HPDE6-E6E7 (cell line): ENCODE measurements around the gene DCHS1.

Source experiments
- DNase-seq: peaks from one replicate; pipeline ENCODE4 v3.0.0; 2011; ENCODE audit warnings: missing footprints; ENCODE audit errors: extremely low spot score

DCHS1 gene

DNA sequence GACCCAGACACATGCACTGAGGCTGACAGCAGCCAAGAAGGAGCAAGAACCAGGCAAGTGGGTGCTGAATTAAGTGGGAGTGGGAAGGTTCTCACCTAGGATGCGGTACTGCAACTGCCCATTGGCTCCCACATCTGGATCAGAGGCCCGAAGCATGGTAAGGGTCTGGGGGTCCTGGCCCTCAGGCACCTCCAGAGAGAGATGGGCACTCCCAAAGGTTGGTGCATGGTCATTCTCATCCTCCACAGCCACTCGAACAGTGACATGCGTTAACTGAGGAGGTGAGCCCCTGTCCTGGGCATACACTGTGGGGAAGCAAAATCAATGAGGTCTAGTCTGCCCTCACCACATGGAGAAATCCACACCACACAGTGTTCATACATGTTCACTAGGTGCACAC, 27.1 kb downstream of the DCHS1 start:
- no peak for DNase-seq

DNA sequence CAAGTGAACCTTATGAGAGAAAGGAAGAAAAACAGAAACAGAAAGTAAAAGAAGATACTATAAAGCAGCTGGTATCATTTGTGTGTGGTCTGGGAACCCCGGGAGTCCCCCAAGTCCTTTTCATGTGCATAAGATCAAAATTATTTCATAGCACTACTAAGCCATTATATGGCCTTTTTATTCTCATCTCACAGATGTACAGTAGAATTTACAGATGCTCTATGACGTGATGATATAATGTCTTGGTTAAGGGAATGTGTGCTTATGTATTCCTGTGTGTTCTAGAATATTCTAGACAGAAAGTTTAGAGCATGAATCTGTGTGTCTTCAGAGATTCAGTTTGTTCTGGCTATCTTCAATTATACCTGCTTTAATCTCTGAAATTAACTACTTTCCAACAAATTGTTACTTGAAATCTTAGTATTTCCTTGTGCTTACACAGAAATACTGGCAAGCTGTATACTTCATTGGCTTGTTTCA, 27.8 kb downstream of the DCHS1 start:
- no peak for DNase-seq

DNA sequence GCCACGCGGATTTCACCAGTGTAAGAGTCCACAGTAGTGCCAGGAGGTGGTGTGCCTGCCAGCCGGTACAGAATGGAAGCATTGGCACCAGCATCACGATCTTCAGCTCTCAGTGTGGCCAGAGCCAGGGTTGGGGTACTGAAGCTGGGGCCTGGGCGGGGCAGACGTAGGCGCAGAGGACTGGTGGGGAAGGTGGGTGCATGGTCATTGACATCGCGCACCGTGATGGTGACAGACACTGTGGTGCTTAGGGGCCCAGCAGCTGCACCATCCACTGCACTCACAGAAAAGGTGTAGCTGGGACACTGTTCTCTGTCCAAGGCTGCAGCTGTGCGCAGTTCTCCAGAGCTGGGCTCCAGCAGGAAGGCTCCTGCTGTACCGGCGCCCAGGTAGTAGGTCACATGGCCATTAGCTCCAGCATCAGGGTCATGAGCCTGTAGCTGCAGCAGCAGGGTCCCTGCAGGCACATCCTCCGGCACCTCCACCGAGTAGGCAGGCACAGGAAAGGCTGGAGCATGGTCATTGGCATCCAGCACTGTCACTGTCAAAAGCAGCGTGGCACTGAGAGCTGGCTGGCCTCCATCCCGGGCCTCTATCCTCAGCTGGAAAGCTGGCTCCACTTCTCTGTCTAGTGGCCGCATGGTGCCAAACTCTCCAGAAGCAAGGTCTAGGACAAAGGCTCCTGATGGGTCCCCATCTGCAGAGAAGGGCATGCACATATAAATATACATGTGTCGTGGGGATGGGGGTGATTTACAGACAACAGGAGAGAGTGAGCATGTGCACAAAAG, 28.4 kb downstream of the DCHS1 start:
- no peak for DNase-seq

DNA sequence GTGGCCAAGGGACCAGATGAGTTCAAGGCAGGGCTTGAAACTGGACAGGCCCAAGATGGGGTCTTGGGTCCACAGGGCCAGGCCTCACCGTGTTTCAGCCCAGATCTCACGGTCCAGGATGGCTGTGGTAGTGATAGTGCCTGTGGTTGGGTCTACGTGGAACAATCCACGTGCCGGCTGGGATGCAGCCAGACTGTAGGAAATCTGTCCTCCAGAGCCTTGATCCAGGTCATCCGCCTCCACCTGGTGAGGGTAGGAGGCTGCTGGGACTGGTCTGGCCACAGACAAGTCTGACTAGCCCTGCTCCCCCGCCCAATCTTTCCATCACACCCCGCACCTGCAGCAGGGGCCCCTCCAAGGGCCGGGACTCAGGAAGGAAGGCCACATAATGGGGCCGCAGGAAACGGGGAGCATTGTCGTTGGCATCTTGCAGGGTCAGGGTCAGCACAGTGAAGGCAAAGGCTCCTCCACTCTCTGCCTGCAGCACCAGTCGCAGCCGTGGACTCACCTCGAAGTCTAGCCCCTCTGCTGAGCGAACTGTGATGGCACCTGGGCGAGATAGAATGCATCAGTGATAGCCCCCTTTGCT, 29.7 kb downstream of the DCHS1 start:
- no peak for DNase-seq

DNA sequence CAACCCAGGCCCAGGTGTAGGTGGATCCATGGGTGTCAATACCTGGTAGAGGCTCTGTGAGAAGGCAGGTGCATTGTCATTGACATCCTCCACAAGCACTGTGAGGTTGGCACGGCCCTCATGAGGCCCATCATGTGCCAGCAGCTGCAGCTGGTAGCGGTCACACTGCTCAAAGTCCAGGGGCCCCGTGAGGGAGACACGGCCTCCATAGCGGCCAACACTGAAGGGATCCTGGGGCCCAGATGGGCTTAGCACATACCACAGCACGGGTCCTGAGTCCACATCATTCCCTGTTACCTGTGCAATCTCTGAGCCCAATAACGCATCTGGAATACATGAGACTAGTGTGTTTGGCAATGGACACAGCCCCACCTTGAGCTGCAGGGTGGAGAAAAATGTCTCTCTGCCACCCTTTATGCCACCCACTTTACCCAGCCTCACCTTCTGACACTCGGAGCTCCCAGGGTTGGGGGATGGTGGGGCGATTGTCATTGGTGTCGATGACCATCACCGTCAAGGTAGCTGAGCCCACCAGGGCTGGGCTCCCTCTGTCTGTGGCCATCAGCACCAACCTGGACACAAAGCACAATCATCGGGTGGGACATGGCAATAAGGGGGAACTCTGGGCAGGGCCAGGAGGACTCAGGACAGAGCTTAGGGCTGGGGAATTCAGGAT, 30.3 kb downstream of the DCHS1 start:
- DNase-seq: no peak

DNA sequence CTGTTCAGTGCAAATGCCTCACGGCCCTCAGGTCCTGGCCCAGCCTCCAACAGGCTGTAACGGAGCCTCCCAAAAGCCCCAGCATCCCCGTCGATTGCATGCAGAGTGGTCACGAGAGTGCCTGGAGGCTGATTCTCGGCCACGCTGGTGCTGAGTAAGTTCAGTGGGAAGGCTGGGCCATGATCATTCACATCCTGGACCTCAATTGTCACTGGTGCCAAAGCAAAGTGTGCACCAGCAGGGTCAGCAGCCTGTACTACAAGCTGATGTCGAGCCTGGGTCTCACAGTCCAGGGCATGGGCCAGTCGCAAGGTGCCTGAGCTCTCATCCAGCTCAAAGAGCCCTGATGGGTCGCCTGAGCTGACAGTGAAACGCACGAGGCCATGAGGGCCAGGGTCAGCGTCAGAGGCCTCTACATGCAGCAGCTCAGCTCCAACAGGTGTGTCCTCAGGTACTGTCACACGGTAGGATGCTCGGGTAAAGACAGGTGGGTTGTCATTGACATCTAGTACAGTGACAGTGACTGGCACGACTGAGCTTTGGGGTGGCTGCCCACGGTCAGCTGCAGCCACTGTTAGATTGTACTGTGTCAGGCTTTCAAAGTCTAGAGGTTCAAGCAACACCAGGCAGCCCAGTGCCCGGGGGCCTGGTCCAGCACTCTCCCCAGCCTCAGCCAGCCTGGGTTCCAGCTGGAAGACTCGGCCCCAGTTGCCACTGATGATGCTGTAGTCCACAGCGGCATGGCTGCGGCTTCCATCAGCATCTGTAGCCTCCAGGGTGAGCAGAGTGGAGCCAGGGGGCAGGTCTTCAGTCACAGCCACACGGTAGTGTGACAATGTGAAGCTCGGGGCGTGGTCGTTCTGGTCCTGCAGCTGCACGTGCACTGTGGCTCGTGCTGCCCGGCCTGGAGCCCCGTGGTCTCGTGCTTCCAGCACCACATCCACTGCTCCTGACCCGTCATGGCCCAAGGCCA, 31.9 kb downstream of the DCHS1 start:
- no peak for DNase-seq

DNA sequence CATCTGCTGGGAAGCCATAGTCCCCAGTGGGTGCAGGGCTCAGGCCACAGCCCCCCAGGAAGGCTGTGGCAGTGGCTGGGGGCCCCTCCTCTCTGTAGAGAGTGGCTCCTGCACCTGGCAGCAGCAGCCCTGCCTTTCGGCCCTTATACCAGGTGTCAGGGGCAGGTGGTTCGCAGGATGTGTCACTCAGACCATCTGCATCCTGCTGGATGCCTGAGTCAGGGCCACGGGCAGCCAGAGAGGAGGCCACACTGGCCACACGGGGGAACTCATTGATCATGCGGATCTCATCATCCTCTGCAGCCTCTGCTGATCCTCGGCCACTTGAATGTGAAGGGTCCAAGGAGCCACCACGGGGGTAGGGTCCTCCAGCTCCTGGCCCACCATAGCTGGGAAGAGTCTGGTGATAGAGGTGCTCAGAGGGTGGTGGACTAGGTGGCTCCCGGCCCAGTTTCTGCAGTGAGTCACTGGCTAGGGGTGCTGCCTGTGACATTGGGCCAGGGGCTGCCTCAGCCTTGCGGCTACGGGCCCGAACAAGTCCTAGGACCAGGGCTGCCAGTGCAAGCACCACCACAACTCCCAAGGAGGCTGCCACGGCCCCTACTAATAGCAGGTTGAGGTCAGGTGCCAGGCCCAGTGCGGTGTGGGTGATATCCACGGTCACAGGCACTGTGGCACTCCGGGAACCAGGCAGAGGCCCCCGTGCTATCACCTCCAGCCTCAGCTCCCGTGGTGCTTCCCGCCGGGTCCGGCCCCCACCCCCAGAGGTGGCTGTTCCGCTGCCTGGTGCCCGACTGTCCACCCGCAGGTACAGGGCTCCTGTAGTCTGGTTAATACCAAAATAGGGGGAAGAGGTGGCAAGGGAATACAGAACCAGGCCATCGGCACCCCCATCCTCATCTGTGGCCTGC, 33.1 kb downstream of the DCHS1 start:
- no peak for DNase-seq

DNA sequence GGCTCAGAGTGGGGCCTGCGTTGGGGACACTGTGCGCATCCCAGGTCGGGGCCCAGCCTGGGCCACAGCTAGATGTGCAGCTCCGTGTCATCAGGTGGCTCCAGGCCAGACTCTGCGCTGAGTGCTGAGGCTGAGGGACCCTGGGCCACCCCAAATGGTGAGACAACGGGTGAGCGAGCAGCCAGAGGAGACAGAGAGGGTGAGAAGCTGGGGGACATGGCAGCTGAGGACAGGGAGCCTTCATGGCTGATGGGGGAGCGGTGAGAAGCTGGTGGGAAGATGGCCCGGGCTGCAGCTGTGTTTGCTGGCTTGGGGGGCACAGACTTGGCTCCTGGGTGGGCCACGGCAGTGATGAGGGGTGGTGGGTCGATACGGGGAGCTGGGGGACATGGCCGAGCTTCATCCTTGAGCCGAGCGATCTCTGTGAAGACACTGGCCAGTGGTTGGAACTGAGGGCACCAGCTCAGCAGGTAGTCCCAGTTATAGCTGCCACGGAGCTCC, 33.8 kb downstream of the DCHS1 start:
- DNase-seq: no peak

DNA sequence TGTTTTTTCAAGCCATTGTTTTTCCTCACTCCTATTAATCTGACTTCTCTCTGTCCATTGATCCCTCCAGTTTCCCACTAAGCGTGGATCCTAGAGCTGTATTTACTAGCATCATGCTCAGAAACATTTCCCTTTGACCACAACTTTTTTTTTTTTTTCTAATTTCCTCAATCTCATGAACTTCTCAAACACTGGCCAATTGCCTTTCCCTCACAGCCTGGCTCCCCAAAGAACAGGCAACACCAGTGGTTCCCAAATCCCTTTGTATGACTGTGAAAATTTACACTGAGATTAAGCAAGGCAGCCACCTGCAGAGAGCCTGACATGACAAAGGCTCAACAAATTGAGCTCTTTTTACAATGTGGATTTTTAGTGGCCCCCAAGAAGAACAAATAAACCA, 35.0 kb downstream of the DCHS1 start:
- no peak for DNase-seq

DNA sequence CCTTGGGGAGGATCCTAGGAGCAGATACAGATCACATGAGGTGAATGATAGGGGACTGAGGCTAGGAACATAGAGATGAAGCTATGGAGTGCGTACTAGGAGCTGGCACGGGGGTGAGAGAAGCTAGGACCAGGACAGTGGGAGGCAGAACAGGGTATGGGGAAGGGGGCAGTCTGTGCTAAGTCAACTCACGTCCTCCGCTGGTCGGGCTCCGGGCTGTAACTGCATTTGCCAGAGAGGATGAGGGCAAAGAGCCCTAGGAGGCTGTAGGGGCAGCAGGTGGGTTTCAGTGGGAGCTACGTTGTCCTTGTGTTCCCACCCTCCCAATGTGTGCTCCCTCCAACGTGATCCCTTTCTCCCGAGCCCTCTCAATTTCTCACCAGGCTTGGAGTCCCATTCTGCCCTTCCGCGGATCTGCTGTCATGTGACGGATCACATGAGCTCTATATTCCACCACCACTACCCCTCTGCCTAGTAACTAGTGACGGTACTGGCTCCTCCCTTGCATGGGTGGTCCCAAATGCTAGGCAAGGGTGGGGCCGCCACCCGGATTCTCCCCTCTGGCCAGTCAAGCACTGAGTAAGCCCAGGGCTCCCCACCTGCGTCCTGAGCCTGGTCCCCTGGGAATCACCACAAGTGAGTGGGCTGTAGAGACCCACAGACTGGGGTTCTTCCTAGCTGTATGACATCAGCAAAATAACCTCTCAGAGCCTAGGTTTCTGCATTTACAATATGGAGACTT, 36.4 kb downstream of the DCHS1 start, which contains the start of gene TPP1:
TSS of gene TPP1 (minus strand) at position 419 of the 742 bp plus-strand sequence. CDS start at position 397, 22 bp downstream.
- peak; percentile 97 for DNase-seq

DNA sequence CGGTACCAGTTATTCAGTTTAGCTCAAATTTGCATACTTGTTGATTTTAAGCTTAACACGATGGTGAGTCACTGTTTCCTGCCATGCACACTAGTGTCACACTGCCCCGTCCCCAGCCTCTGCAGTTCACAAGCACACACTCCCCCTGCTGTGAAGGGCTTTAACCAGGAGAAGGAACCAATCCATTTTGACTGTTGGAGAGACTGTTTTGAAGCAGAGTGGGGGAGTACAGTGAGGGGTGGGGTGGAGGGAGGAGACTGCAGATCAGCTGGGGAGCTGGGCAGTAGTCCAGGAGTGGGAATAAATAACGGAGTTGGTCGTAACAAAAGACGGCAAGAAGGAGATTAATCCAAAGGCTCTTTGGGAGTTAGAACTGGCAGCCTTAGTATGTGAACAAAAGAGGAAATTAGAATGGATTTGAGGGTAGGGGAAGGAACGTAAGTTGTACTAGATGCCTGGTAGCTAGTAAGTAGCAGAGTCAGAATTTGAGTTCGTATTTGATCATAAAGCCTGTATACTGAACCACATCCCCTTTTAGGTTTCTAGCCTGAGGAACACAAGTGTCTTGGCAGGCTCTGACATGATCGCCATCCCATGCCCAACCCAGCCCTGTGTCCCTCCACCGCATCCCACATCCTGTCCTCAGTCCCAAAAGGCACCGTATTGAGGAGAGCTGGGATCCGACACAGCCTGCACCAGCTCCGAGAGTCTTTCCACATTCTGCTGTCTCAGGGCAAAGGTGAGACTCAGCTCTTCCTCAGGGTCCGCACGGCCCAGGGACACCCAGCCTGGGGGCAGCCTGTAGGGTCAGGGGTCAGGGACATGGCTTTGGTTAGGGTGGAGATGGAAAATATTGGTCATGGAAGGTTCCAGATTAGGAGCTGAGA, 37.2 kb downstream of the DCHS1 start:
- DNase-seq: no peak

DNA sequence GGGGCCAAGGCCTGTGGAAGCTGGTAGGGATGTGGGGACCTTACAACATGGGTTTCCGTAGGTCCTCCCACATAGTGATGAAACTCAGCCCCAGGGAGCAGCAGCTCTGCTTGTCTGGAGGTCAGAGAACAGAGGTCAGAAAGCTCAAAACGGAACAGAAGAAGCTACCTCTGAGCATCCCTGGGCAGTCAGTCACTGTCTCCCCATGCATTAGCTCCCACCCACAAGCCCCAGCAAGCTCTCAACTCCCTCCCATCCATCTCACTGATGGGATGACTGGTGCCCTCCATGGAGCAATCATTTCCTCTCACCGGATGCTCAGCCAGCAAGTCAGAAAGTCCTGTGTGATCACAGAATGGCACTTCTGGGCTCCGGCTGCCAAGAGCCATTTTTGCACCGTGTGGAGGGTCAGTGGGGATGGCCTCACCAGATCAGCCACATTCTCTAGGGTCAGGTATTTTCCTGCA, 38.3 kb downstream of the DCHS1 start:
- DNase-seq: no peak

DNA sequence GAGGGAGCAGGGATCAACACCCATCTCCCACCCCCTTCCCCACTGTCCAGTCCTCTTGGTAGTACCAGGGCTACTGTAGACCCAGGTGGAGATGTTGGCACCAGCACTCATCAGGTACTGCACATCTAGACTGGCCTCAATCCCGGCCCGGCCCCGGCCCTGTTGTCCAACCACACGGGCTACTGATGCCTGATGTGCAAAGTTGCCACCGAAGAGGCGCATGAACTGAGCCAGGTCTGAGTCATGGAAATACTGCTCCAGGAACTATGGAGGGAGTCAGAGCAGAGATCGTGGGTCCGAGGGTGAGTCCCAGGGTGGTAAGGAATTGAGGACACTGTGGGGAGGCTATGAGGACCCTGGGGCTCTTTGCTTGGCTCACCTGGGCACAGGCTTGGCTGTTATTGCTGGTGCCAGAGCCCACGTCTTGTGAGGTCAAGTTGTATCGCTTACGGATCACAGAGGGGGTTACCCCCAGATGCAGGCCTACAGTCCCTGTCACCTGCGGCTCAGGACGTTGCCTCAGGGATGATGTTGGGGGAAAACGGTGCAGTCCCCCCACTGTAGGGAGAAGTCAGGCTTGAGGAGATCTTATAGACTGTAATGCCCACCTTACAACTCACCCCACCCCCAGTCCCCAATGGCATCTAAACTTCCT, 38.9 kb downstream of the DCHS1 start:
- DNase-seq: no peak

DNA sequence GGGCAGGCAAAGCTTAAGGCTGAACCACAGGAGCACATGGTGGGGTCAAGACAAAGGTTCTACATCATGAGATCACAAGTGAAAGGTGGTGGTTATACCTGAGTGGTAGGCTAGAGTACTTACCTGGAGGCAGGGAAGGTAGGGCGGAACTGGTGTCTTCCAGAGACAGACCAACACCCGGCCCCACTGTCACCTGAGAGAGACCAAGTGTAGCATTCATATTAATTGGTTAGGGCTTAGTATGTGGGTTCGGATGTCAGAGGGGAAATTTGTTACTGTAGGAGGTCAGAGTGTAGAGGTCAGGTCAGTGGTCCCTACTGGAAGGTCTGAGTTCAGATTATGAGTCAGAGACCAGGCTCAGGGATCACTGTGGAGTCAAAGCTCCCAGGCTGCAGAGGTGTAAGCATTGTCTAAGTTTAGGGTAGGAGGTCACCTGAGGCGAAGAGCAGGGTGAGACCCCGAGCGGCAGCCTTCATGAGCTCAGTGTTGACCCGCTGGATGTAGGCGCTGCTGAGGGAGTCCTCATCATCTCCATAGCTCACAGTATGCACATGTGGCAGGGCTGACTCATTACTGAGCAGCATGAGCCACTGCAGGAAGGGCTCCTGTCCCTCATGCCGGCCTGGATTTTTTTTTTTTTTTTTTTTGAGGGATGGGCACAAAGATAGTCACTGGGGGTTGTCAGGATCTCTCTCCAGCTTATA, 39.6 kb downstream of the DCHS1 start:
- DNase-seq: no peak

DNA sequence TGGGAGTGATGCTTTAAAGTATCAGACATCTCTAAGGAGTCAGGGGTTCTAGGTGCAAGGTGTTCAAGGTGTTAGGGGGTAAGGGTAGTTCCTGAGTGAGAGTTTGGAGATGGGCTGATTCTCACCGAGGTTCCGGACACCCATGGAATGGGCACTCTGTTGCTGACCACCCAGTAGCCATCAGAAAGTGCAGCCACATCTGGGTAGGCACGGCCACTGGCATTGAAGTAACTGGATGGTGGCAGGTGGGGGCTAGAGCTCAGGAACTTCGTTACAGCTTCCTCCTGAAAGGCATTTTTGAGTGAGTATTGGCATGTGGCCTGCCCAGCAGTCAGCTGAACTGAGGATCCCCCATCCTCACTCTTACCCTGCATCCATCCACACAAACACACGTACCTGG, 40.6 kb downstream of the DCHS1 start:
- no peak for DNase-seq

DNA sequence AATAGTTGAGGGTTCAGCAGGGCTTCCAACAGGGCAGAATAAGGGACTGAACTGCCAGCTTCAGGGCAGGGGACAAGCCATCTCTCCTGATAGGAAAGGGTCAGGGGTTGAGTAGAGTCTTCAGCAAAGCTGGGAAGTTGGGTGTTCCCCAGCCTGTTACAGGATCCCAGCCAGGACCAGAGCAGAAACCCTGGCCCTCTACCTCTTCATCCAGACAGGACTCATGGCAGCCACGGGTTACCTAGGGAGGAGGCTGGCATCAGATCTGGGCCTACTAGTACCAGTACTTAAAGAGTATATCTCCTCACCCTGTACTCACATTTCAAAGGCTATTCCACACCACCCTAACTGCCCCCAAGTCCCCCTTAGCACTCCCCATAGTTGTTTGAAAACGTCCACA, 41.2 kb downstream of the DCHS1 start:
- DNase-seq: no peak

DNA sequence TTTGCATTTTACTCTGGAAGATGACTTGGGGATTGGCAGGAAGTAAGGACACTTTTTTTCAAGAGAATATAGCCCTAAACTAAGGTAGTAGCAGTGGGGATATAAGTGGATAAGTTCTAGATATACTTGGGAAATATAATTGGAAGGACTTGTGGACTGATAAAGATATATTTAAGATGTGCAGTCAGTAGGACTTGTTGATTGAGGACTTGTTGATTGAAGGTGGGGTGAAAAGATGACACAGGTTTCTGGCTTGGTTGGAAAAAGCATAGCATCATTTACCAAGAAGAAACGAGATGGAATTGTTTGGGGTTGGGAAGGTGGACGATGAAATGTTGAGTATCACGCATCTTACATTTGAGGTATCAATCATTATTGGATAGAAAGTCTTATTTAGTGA, 42.1 kb downstream of the DCHS1 start:
- DNase-seq: no peak
